OCI-LY3 (cell line): Measurements from ENCODE around the gene TMEM176A.
A peak's percentile ranks its signal among the peaks of the same experiment; 100 is the strongest.

ENCODE experiments used
- H2AFZ ChIP-seq: fragments of 200-600, 300-600 bp; shearing (Covaris generic); 2 replicates; pipeline ENCODE4 v1.6.0; 2014; ENCODE audit warnings: antibody characterized with exemption, low read depth, low read length
- H3K27ac ChIP-seq: fragments of 200-600, 300-600 bp; sonication (generic); 2 replicates; pipeline ENCODE4 v1.5.1; 2014; ENCODE audit warnings: mild to moderate bottlenecking, low read length, moderate library complexity, mixed read lengths
- H3K27me3 ChIP-seq: fragments of 200-600, 300-600 bp; sonication (generic); 2 replicates; pipeline ENCODE4 v1.6.1; 2014; ENCODE audit warnings: low read depth, low read length, mixed read lengths
- H3K36me3 ChIP-seq: fragments of 200-600, 300-600 bp; sonication (generic); replicated peaks from 2 replicates; pipeline ENCODE3; 2014; ENCODE audit warnings: low read depth, low read length, mixed read lengths
- H3K4me1 ChIP-seq: fragments of 300-600, 200-600 bp; sonication (generic); 2 replicates; pipeline ENCODE4 v1.6.1; 2014; ENCODE audit warnings: low read length, mixed read lengths
- H3K4me2 ChIP-seq: fragments of 200-600, 300-600 bp; sonication (generic); 2 replicates; pipeline ENCODE4 v1.6.1; 2014; ENCODE audit warnings: low read length, mixed read lengths
- H3K4me3 ChIP-seq: fragments of 300-600, 200-600 bp; sonication (generic); 2 replicates; pipeline ENCODE4 v1.5.1; 2014; ENCODE audit warnings: antibody characterized with exemption, mild to moderate bottlenecking, low read length, moderate library complexity
- H3K79me2 ChIP-seq: fragments of 300-600, 200-600 bp; shearing (Covaris generic); 2 replicates; pipeline ENCODE4 v1.6.1; 2014; ENCODE audit warnings: mild to moderate bottlenecking, low read length, mixed read lengths
- H3K9ac ChIP-seq: fragments of 300-600, 200-600 bp; shearing (Covaris generic); 2 replicates; pipeline ENCODE4 v1.6.0; 2014; ENCODE audit warnings: mild to moderate bottlenecking, low read length, moderate library complexity
- H3K9me3 ChIP-seq: fragments of 200-600, 300-600 bp; shearing (Covaris generic); 2 replicates; pipeline ENCODE4 v1.6.1; 2014; ENCODE audit warnings: low read length, mixed read lengths; ENCODE audit not compliant: insufficient read depth
- H4K20me1 ChIP-seq: fragments of 200-600, 300-600 bp; sonication (generic); 2 replicates; pipeline ENCODE4 v1.6.1; 2016; ENCODE audit warnings: low read length, mixed read lengths; ENCODE audit not compliant: insufficient read depth
- CTCF ChIP-seq: fragments of 200-600, 300-600 bp; sonication (generic); IDR thresholded peaks from 2 replicates; pipeline ENCODE4 v1.5.1; 2014; ENCODE audit warnings: antibody characterized with exemption, low read length, low read depth
- EZH2phosphoT487 ChIP-seq: fragments of 200-600 bp; shearing (Covaris generic); IDR thresholded peaks from 2 replicates; pipeline ENCODE4 v1.6.1; 2018; ENCODE audit warnings: antibody characterized with exemption, mixed run types, low read depth

The TMEM176A gene

GRCh38 chr7:150778014-150778737 is 22.4 kb upstream of the TMEM176A start:
- Histone ChIP-seq H3K36me3 (no peaks in the 10 kb centered on the region), H3K9me3 (no peaks in the 10 kb centered on the region), H4K20me1 (no peaks in the 10 kb centered on the region), H3K4me2 (peak overlapping the region; percentile 50), H3K79me2 (no peaks in the 10 kb centered on the region), H2AFZ (no peak overlapping the region; the same call in 1 of the 2 replicates), H3K9ac (peak overlapping the region; percentile 18; the same call in 1 of the 2 replicates), H3K27me3 (peaks cover 9% of the 10 kb centered on the region; the same call in 1 of the 2 replicates), H3K4me3 (peak overlapping the region; percentile 22; the same call in 1 of the 2 replicates), H3K27ac (no peak overlapping the region), H3K4me1 (peaks cover 16% of the 10 kb centered on the region)
- TF ChIP-seq EZH2phosphoT487, result no peak

GRCh38 chr7:150778738-150779301 is 21.7 kb upstream of the TMEM176A start:
- Histone ChIP-seq H3K4me3 (peak overlapping the region; percentile 22; the same call in 1 of the 2 replicates), H4K20me1 (no peaks in the 10 kb centered on the region), H3K79me2 (no peaks in the 10 kb centered on the region), H3K27me3 (peaks cover 9% of the 10 kb centered on the region; the same call in 1 of the 2 replicates), H2AFZ (no peak overlapping the region), H3K4me1 (peaks cover 19% of the 10 kb centered on the region), H3K27ac (no peak overlapping the region), H3K9ac (peak overlapping the region; percentile 18; the same call in 1 of the 2 replicates), H3K4me2 (peak overlapping the region; percentile 50), H3K9me3 (no peaks in the 10 kb centered on the region), H3K36me3 (no peaks in the 10 kb centered on the region)
- TF ChIP-seq EZH2phosphoT487 (no peak), CTCF (peak; percentile 93)

GRCh38 chr7:150780292-150780691 is 20.3 kb upstream of the TMEM176A start:
- Histone ChIP-seq H3K36me3 (no peaks in the 10 kb centered on the region), H3K4me1 (peaks cover 33% of the 10 kb centered on the region), H2AFZ (peak overlapping the region; percentile 55; the same call in 1 of the 2 replicates), H3K27ac (no peak overlapping the region), H3K9ac (no peak overlapping the region), H3K4me2 (no peak overlapping the region), H3K27me3 (peaks cover 9% of the 10 kb centered on the region; the same call in 1 of the 2 replicates), H3K79me2 (no peaks in the 10 kb centered on the region), H3K9me3 (no peaks in the 10 kb centered on the region), H4K20me1 (no peaks in the 10 kb centered on the region), H3K4me3 (no peak overlapping the region)
- TF ChIP-seq EZH2phosphoT487, result no peak
- TF ChIP-seq CTCF, result no peak

GRCh38 chr7:150781103-150781502 is 19.5 kb upstream of the TMEM176A start:
- no peak overlapping the region for H3K9ac ChIP-seq
- H3K4me3 ChIP-seq, result no peak overlapping the region
- no peak overlapping the region for H3K4me2 ChIP-seq
- no peaks in the 10 kb centered on the region for H3K9me3 ChIP-seq
- H3K79me2 ChIP-seq, result no peaks in the 10 kb centered on the region
- no peak overlapping the region for H3K27ac ChIP-seq
- H4K20me1 ChIP-seq, result no peaks in the 10 kb centered on the region
- peaks cover 9% of the 10 kb centered on the region; the same call in 1 of the 2 replicates for H3K27me3 ChIP-seq
- H2AFZ ChIP-seq, result peak overlapping the region; percentile 55; the same call in 1 of the 2 replicates
- H3K36me3 ChIP-seq, result no peaks in the 10 kb centered on the region
- no peak for TF ChIP-seq EZH2phosphoT487
- TF ChIP-seq CTCF, result no peak
- H3K4me1 ChIP-seq, result peaks cover 41% of the 10 kb centered on the region
